OCI-LY3 (cell line): Measurements from ENCODE around the gene CA5B.

Experiments used
- H2AFZ ChIP-seq: fragments of 200-600, 300-600 bp; shearing (Covaris generic); 2 replicates; pipeline ENCODE4 v1.6.0; 2014; ENCODE audit warnings: antibody characterized with exemption, low read depth, low read length
- H3K27ac ChIP-seq: fragments of 200-600, 300-600 bp; sonication (generic); 2 replicates; pipeline ENCODE4 v1.5.1; 2014; ENCODE audit warnings: mild to moderate bottlenecking, low read length, moderate library complexity, mixed read lengths
- H3K27me3 ChIP-seq: fragments of 200-600, 300-600 bp; sonication (generic); 2 replicates; pipeline ENCODE4 v1.6.1; 2014; ENCODE audit warnings: low read depth, low read length, mixed read lengths
- H3K36me3 ChIP-seq: fragments of 200-600, 300-600 bp; sonication (generic); replicated peaks from 2 replicates; pipeline ENCODE3; 2014; ENCODE audit warnings: low read depth, low read length, mixed read lengths
- H3K4me1 ChIP-seq: fragments of 300-600, 200-600 bp; sonication (generic); 2 replicates; pipeline ENCODE4 v1.6.1; 2014; ENCODE audit warnings: low read length, mixed read lengths
- H3K4me2 ChIP-seq: fragments of 200-600, 300-600 bp; sonication (generic); 2 replicates; pipeline ENCODE4 v1.6.1; 2014; ENCODE audit warnings: low read length, mixed read lengths
- H3K4me3 ChIP-seq: fragments of 300-600, 200-600 bp; sonication (generic); 2 replicates; pipeline ENCODE4 v1.5.1; 2014; ENCODE audit warnings: antibody characterized with exemption, mild to moderate bottlenecking, low read length, moderate library complexity
- H3K79me2 ChIP-seq: fragments of 300-600, 200-600 bp; shearing (Covaris generic); 2 replicates; pipeline ENCODE4 v1.6.1; 2014; ENCODE audit warnings: mild to moderate bottlenecking, low read length, mixed read lengths
- H3K9ac ChIP-seq: fragments of 300-600, 200-600 bp; shearing (Covaris generic); 2 replicates; pipeline ENCODE4 v1.6.0; 2014; ENCODE audit warnings: mild to moderate bottlenecking, low read length, moderate library complexity
- H3K9me3 ChIP-seq: fragments of 200-600, 300-600 bp; shearing (Covaris generic); 2 replicates; pipeline ENCODE4 v1.6.1; 2014; ENCODE audit warnings: low read length, mixed read lengths; ENCODE audit not compliant: insufficient read depth
- H4K20me1 ChIP-seq: fragments of 200-600, 300-600 bp; sonication (generic); 2 replicates; pipeline ENCODE4 v1.6.1; 2016; ENCODE audit warnings: low read length, mixed read lengths; ENCODE audit not compliant: insufficient read depth
- EZH2phosphoT487 ChIP-seq: fragments of 200-600 bp; shearing (Covaris generic); IDR thresholded peaks from 2 replicates; pipeline ENCODE4 v1.6.1; 2018; ENCODE audit warnings: antibody characterized with exemption, mixed run types, low read depth
- TF ChIP-seq, protein P1 (sequence below): fragments of 200-600, 300-600 bp; sonication (generic); IDR thresholded peaks from 2 replicates; pipeline ENCODE4 v1.5.1; 2014; ENCODE audit warnings: antibody characterized with exemption, low read length, low read depth

The CA5B gene

GRCh38 chrX:15814771-15815365 lies 76.8 kb downstream of the CA5B start:
- no peaks in the 10 kb centered on the region for H3K79me2 ChIP-seq
- no peak overlapping the region for H3K9ac ChIP-seq
- no peaks in the 10 kb centered on the region for H4K20me1 ChIP-seq
- H3K27me3 ChIP-seq, result no peaks in the 10 kb centered on the region
- no peak overlapping the region for H2AFZ ChIP-seq
- no peak overlapping the region for H3K27ac ChIP-seq
- H3K4me3 ChIP-seq, result no peak overlapping the region
- no peak overlapping the region for H3K4me2 ChIP-seq
- TF ChIP-seq EZH2phosphoT487, result no peak
- TF ChIP-seq, protein P1, sequence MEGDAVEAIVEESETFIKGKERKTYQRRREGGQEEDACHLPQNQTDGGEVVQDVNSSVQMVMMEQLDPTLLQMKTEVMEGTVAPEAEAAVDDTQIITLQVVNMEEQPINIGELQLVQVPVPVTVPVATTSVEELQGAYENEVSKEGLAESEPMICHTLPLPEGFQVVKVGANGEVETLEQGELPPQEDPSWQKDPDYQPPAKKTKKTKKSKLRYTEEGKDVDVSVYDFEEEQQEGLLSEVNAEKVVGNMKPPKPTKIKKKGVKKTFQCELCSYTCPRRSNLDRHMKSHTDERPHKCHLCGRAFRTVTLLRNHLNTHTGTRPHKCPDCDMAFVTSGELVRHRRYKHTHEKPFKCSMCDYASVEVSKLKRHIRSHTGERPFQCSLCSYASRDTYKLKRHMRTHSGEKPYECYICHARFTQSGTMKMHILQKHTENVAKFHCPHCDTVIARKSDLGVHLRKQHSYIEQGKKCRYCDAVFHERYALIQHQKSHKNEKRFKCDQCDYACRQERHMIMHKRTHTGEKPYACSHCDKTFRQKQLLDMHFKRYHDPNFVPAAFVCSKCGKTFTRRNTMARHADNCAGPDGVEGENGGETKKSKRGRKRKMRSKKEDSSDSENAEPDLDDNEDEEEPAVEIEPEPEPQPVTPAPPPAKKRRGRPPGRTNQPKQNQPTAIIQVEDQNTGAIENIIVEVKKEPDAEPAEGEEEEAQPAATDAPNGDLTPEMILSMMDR, result no peak
- H3K4me1 ChIP-seq, result peaks cover 9% of the 10 kb centered on the region; the same call in 1 of the 2 replicates
- no peaks in the 10 kb centered on the region for H3K9me3 ChIP-seq
- peaks cover 22% of the 10 kb centered on the region for H3K36me3 ChIP-seq

GRCh38 chrX:15815779-15816437 lies 77.8 kb downstream of the CA5B start:
- H2AFZ ChIP-seq, result no peak overlapping the region
- H3K27ac ChIP-seq, result no peak overlapping the region
- no peaks in the 10 kb centered on the region for H3K27me3 ChIP-seq
- H3K36me3 ChIP-seq, result peaks cover 22% of the 10 kb centered on the region
- no peaks in the 10 kb centered on the region for H3K9me3 ChIP-seq
- no peak overlapping the region for H3K9ac ChIP-seq
- H4K20me1 ChIP-seq, result no peaks in the 10 kb centered on the region
- no peak overlapping the region for H3K4me2 ChIP-seq
- no peaks in the 10 kb centered on the region for H3K79me2 ChIP-seq
- H3K4me3 ChIP-seq, result no peak overlapping the region
- peaks cover 9% of the 10 kb centered on the region; the same call in 1 of the 2 replicates for H3K4me1 ChIP-seq
- no peak for TF ChIP-seq EZH2phosphoT487
- TF ChIP-seq, protein P1, result peak; percentile 54

DNA sequence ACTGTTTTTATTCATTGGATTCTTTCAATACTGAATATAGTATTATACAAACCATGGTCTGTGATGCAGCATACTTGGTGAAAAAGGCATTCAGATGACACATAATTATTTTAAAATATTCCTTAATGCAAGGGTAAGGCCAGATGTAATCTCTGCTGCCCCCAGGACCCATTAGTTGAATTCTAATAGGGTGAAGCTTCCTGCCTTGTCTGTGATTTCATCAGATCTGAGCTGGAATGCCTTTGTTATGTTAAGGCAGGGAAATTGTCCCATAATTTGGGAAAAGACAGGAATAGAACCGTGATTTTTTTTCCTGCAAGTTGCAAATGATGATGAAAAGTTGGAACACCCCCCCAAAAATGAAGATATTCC lies 78.4 kb downstream of the CA5B start:
- no peak overlapping the region for H3K4me3 ChIP-seq
- H3K9me3 ChIP-seq, result no peaks in the 10 kb centered on the region
- TF ChIP-seq, protein P1, result no peak
- TF ChIP-seq EZH2phosphoT487, result no peak
- no peak overlapping the region for H3K4me2 ChIP-seq
- H3K27ac ChIP-seq, result no peak overlapping the region
- no peak overlapping the region for H2AFZ ChIP-seq
- no peak overlapping the region for H3K9ac ChIP-seq
- H3K27me3 ChIP-seq, result no peaks in the 10 kb centered on the region
- H3K4me1 ChIP-seq, result peaks cover 9% of the 10 kb centered on the region; the same call in 1 of the 2 replicates
- H4K20me1 ChIP-seq, result no peaks in the 10 kb centered on the region
- no peaks in the 10 kb centered on the region for H3K79me2 ChIP-seq
- H3K36me3 ChIP-seq, result peaks cover 27% of the 10 kb centered on the region

- H3K4me1 ChIP-seq, result peaks cover 9% of the 10 kb centered on the region; the same call in 1 of the 2 replicates
- TF ChIP-seq, protein P1, result no peak
- no peak overlapping the region for H3K9ac ChIP-seq
- H3K36me3 ChIP-seq, result peaks cover 27% of the 10 kb centered on the region
- no peak overlapping the region for H3K4me2 ChIP-seq
- no peaks in the 10 kb centered on the region for H3K9me3 ChIP-seq
- H4K20me1 ChIP-seq, result no peaks in the 10 kb centered on the region
- no peak overlapping the region for H3K27ac ChIP-seq
- no peaks in the 10 kb centered on the region for H3K27me3 ChIP-seq
- H3K79me2 ChIP-seq, result no peaks in the 10 kb centered on the region
- no peak overlapping the region for H2AFZ ChIP-seq
- no peak overlapping the region for H3K4me3 ChIP-seq
Measured at GRCh38 chrX:15816886-15817285, 78.8 kb downstream of the CA5B start.
